ENCODE data around the gene SLC46A1.

DNA sequence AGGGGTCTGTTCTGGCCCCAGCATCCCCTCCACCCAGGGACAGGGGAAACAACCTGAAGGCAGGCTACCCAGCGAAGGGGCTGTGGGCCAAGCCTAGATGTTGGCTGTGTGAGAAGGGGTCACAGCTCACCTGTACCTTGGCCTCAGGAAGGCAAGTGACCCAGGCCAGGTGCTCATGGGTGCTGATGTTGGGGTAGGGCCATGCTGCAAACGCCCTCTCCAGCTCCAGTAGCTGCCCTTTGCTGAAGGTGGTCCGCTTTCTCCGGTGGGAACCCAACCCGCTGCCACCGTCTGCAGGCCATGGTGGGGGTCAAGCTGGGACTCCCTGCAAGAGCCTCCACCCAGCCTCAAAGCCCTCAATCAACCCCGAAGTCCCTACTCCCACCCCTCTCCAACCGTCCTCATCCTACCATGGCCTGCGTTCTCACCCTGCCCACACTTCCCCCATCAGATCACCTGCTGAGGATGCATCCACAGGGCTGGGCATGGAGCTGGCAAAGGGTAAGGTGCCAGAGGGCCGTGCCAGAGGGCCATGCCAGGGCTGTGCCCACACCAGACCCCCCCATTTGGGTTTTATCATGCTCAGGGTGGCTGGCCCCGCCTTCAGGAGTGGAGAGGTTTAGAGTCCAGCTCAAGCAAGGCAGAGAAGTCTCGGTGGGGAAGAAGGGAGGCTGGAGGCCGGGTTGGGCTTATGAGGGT is 41.2 kb downstream of the SLC46A1 start, which contains the start of gene SEBOX:
- no peak for TF ChIP-seq EZH2 (IDR thresholded peaks at IDR 0.05; ENCODE audit: insufficient read depth, low read length)
- TF ChIP-seq, protein P1, sequence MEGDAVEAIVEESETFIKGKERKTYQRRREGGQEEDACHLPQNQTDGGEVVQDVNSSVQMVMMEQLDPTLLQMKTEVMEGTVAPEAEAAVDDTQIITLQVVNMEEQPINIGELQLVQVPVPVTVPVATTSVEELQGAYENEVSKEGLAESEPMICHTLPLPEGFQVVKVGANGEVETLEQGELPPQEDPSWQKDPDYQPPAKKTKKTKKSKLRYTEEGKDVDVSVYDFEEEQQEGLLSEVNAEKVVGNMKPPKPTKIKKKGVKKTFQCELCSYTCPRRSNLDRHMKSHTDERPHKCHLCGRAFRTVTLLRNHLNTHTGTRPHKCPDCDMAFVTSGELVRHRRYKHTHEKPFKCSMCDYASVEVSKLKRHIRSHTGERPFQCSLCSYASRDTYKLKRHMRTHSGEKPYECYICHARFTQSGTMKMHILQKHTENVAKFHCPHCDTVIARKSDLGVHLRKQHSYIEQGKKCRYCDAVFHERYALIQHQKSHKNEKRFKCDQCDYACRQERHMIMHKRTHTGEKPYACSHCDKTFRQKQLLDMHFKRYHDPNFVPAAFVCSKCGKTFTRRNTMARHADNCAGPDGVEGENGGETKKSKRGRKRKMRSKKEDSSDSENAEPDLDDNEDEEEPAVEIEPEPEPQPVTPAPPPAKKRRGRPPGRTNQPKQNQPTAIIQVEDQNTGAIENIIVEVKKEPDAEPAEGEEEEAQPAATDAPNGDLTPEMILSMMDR (IDR thresholded peaks at IDR 0.05; ENCODE audit: insufficient read depth, low read depth, low read length) = no peak
